ENCODE results near the gene BRCA2. TPM values are rescaled to one million over a fixed set of nuclear protein-coding genes. Genes with fewer than 3 reads are reported as not detected.

Gene BRCA2
- total RNA-seq, 2 experiments from 2014 or later: 28.4 to 30.7 TPM

GRCh38 chr13:32385410-32385809, 70.1 kb downstream of the BRCA2 start:
- no peak for ATAC-seq
- no peak for DNase-seq
- H3K27ac Mint-ChIP-seq: peak overlapping the region; percentile 23
- H3K9me3 Mint-ChIP-seq (ENCODE audit: insufficient read depth): no peaks in the 10 kb centered on the region
- peaks cover 18% of the 10 kb centered on the region for H3K36me3 Mint-ChIP-seq (ENCODE audit: low read depth)
- H3K4me1 Mint-ChIP-seq (ENCODE audit: low read depth): peaks cover 19% of the 10 kb centered on the region
- H3K27me3 Mint-ChIP-seq (ENCODE audit: low read depth): no peaks in the 10 kb centered on the region
- CTCF ChIA-PET: interaction anchor here (0.6 kb wide), 1 partner anchor 57 kb away, joined by 4 read pairs; no protein-coding TSS in a partner anchor
- POLR2A ChIA-PET: interaction anchor here (1.0 kb wide), 1 partner anchor 23 kb away, joined by 3 read pairs; no protein-coding TSS in a partner anchor
- no peak overlapping the region for H3K4me3 Mint-ChIP-seq

GRCh38 chr13:32390048-32390447, 74.7 kb downstream of the BRCA2 start:
- peak overlapping the region; percentile 75 for H3K27ac Mint-ChIP-seq
- peaks cover 37% of the 10 kb centered on the region for H3K36me3 Mint-ChIP-seq (ENCODE audit: low read depth)
- DNase-seq: peak; percentile 49
- ChIA-PET POLR2A (interaction anchor here (1.8 to 3.1 kb wide), 3 partner anchors 36 to 75 kb away, joined by 6 to 17 read pairs (median 8); partner anchors contain the start of genes BRCA2, N4BP2L1 and ZAR1L), CTCF (interaction anchor here (0.6 to 2.3 kb wide), 9 partner anchors 9 to 261 kb away, joined by 3 to 13 read pairs (median 4); partner anchors contain the start of genes N4BP2L1 and N4BP2L2)
- peak overlapping the region; percentile 16 for H3K4me3 Mint-ChIP-seq
- peak; percentile 96 for ATAC-seq
- no peaks in the 10 kb centered on the region for H3K9me3 Mint-ChIP-seq (ENCODE audit: insufficient read depth)
- no peaks in the 10 kb centered on the region for H3K27me3 Mint-ChIP-seq (ENCODE audit: low read depth)
- H3K4me1 Mint-ChIP-seq (ENCODE audit: low read depth): peaks cover 38% of the 10 kb centered on the region

- no peaks in the 10 kb centered on the region for H3K27me3 Mint-ChIP-seq (ENCODE audit: low read depth)
- H3K9me3 Mint-ChIP-seq (ENCODE audit: insufficient read depth): no peaks in the 10 kb centered on the region
- CTCF ChIA-PET: interaction anchor here (0.6 to 2.3 kb wide), 10 partner anchors 9 to 261 kb away, joined by 3 to 13 read pairs (median 4); partner anchors contain the start of genes N4BP2L1 and N4BP2L2
- H3K4me3 Mint-ChIP-seq: peak overlapping the region; percentile 35
- DNase-seq (no peak), ATAC-seq (peak; percentile 69)
- peaks cover 38% of the 10 kb centered on the region for H3K4me1 Mint-ChIP-seq (ENCODE audit: low read depth)
- H3K36me3 Mint-ChIP-seq (ENCODE audit: low read depth): peaks cover 39% of the 10 kb centered on the region
- peak overlapping the region; percentile 69 for H3K27ac Mint-ChIP-seq
- POLR2A ChIA-PET: interaction anchor here (1.8 to 3.1 kb wide), 3 partner anchors 35 to 75 kb away, joined by 6 to 17 read pairs (median 8); partner anchors contain the start of genes BRCA2, N4BP2L1 and ZAR1L
Measured at GRCh38 chr13:32390484-32390883, 75.2 kb downstream of the BRCA2 start.

- DNase-seq: no peak
- ChIA-PET POLR2A (interaction anchor here (1.8 to 3.1 kb wide), 3 partner anchors 35 to 76 kb away, joined by 6 to 17 read pairs (median 8); partner anchors contain the start of genes BRCA2, N4BP2L1 and ZAR1L), CTCF (interaction anchor here (0.7 to 2.3 kb wide), 10 partner anchors 10 to 260 kb away, joined by 3 to 13 read pairs (median 4); partner anchors contain the start of genes N4BP2L1, N4BP2L2 and PDS5B)
- ATAC-seq: no peak
- Mint-ChIP-seq H3K4me1 (ENCODE audit: low read depth) (peaks cover 38% of the 10 kb centered on the region), H3K4me3 (no peak overlapping the region), H3K9me3 (ENCODE audit: insufficient read depth) (no peaks in the 10 kb centered on the region), H3K36me3 (ENCODE audit: low read depth) (peaks cover 42% of the 10 kb centered on the region), H3K27me3 (ENCODE audit: low read depth) (no peaks in the 10 kb centered on the region), H3K27ac (peak overlapping the region; percentile 69)
Measured at GRCh38 chr13:32391101-32391619, 75.9 kb downstream of the BRCA2 start.

- ChIA-PET POLR2A (no interaction called here), CTCF (no interaction called here)
- ATAC-seq: no peak
- Mint-ChIP-seq H3K36me3 (ENCODE audit: low read depth) (peaks cover 50% of the 10 kb centered on the region), H3K4me1 (ENCODE audit: low read depth) (peaks cover under 1% of the 10 kb centered on the region), H3K9me3 (ENCODE audit: insufficient read depth) (no peaks in the 10 kb centered on the region), H3K27ac (no peak overlapping the region), H3K4me3 (no peak overlapping the region), H3K27me3 (ENCODE audit: low read depth) (no peaks in the 10 kb centered on the region)
- no peak for DNase-seq
Measured at GRCh38 chr13:32403108-32403507, 87.8 kb downstream of the BRCA2 start.

- DNase-seq: no peak
- Mint-ChIP-seq H3K4me3 (no peak overlapping the region), H3K4me1 (ENCODE audit: low read depth) (peaks cover 9% of the 10 kb centered on the region), H3K9me3 (ENCODE audit: insufficient read depth) (no peaks in the 10 kb centered on the region), H3K27ac (no peak overlapping the region), H3K36me3 (ENCODE audit: low read depth) (peaks cover 31% of the 10 kb centered on the region), H3K27me3 (ENCODE audit: low read depth) (no peaks in the 10 kb centered on the region)
- ChIA-PET CTCF (interaction anchor here (1.2 kb wide), 1 partner anchor 26 kb away, joined by 4 read pairs; no protein-coding TSS in a partner anchor), POLR2A (interaction anchor here (2.5 kb wide), 1 partner anchor 19 kb away, joined by 7 read pairs; the partner anchor contains the start of gene N4BP2L1)
- no peak for ATAC-seq
Measured at GRCh38 chr13:32407854-32408253, 92.5 kb downstream of the BRCA2 start.

- Mint-ChIP-seq H3K36me3 (ENCODE audit: low read depth) (peaks cover 25% of the 10 kb centered on the region), H3K9me3 (ENCODE audit: insufficient read depth) (no peaks in the 10 kb centered on the region), H3K27ac (no peak overlapping the region), H3K27me3 (ENCODE audit: low read depth) (no peaks in the 10 kb centered on the region), H3K4me3 (no peak overlapping the region), H3K4me1 (ENCODE audit: low read depth) (peaks cover 9% of the 10 kb centered on the region)
- POLR2A ChIA-PET: interaction anchor here (2.5 kb wide), 1 partner anchor 19 kb away, joined by 7 read pairs; the partner anchor contains the start of gene N4BP2L1
- no peak for ATAC-seq
- CTCF ChIA-PET: interaction anchor here (1.2 kb wide), 1 partner anchor 27 kb away, joined by 4 read pairs; no protein-coding TSS in a partner anchor
- DNase-seq: no peak
Measured at GRCh38 chr13:32408296-32409000, 93.1 kb downstream of the BRCA2 start.

- Mint-ChIP-seq H3K27ac (no peak overlapping the region), H3K36me3 (ENCODE audit: low read depth) (peaks cover 25% of the 10 kb centered on the region), H3K4me1 (ENCODE audit: low read depth) (peaks cover 9% of the 10 kb centered on the region), H3K27me3 (ENCODE audit: low read depth) (no peaks in the 10 kb centered on the region), H3K4me3 (no peak overlapping the region), H3K9me3 (ENCODE audit: insufficient read depth) (no peaks in the 10 kb centered on the region)
- ChIA-PET CTCF (interaction anchor here (0.6 to 1.2 kb wide), 2 partner anchors 27 to 137 kb away, joined by 3 to 4 read pairs; no protein-coding TSS in a partner anchor), POLR2A (interaction anchor here (2.5 kb wide), 1 partner anchor 18 kb away, joined by 7 read pairs; the partner anchor contains the start of gene N4BP2L1)
- ATAC-seq (no peak), DNase-seq (no peak)
Measured at GRCh38 chr13:32409001-32409313, 93.6 kb downstream of the BRCA2 start.

GRCh38 chr13:32409561-32410421, 94.5 kb downstream of the BRCA2 start:
- CTCF ChIA-PET: interaction anchor here (0.6 kb wide), 1 partner anchor 136 kb away, joined by 3 read pairs; no protein-coding TSS in a partner anchor
- no peak overlapping the region for H3K4me3 Mint-ChIP-seq

GRCh38 chr13:32413284-32413683, 98.0 kb downstream of the BRCA2 start:
- Mint-ChIP-seq H3K4me3 (no peak overlapping the region), H3K9me3 (ENCODE audit: insufficient read depth) (no peaks in the 10 kb centered on the region), H3K4me1 (ENCODE audit: low read depth) (peaks cover 8% of the 10 kb centered on the region), H3K27ac (no peak overlapping the region), H3K27me3 (ENCODE audit: low read depth) (no peaks in the 10 kb centered on the region), H3K36me3 (ENCODE audit: low read depth) (peaks cover 23% of the 10 kb centered on the region)
- ChIA-PET POLR2A (no interaction called here), CTCF (interaction anchor here (0.9 kb wide), 1 partner anchor 168 kb away, joined by 3 read pairs; no protein-coding TSS in a partner anchor)
- DNase-seq (no peak), ATAC-seq (no peak)

More at GRCh38 chr13:32409561-32410421, 94.5 kb downstream of the BRCA2 start:
- Mint-ChIP-seq H3K27me3 (ENCODE audit: low read depth) (no peaks in the 10 kb centered on the region), H3K4me1 (ENCODE audit: low read depth) (peaks cover 9% of the 10 kb centered on the region), H3K9me3 (ENCODE audit: insufficient read depth) (no peaks in the 10 kb centered on the region), H3K27ac (no peak overlapping the region), H3K36me3 (ENCODE audit: low read depth) (peaks cover 30% of the 10 kb centered on the region)
- POLR2A ChIA-PET: interaction anchor here (2.5 kb wide), 1 partner anchor 17 kb away, joined by 7 read pairs; the partner anchor contains the start of gene N4BP2L1
- no peak for ATAC-seq
- no peak for DNase-seq

- CTCF ChIA-PET: interaction anchor here (0.6 to 1.3 kb wide), 9 partner anchors 11 to 92 kb away, joined by 3 to 5 read pairs (median 3); no protein-coding TSS in a partner anchor
- POLR2A ChIA-PET: interaction anchor here (0.8 kb wide), 1 partner anchor 18 kb away, joined by 3 read pairs; no protein-coding TSS in a partner anchor
- ATAC-seq: no peak
- H3K4me3 Mint-ChIP-seq: no peak overlapping the region
- no peak for DNase-seq
- H3K4me1 Mint-ChIP-seq (ENCODE audit: low read depth): no peaks in the 10 kb centered on the region
- H3K36me3 Mint-ChIP-seq (ENCODE audit: low read depth): peaks cover 28% of the 10 kb centered on the region
- H3K9me3 Mint-ChIP-seq (ENCODE audit: insufficient read depth): no peaks in the 10 kb centered on the region
- H3K27me3 Mint-ChIP-seq (ENCODE audit: low read depth): no peaks in the 10 kb centered on the region
- H3K27ac Mint-ChIP-seq: no peak overlapping the region
Measured at GRCh38 chr13:32414580-32414979, 99.3 kb downstream of the BRCA2 start.
